22Rv1 (cell line): Measurements from ENCODE around the gene MATN4.

ENCODE experiments used
- H3K27ac ChIP-seq: fragments of 450-650 bp; 2 replicates; pipeline ENCODE4 v1.5.1; 2017
- CTCF ChIP-seq: fragments of 450-650 bp; IDR thresholded peaks from 2 replicates; pipeline ENCODE4 v1.5.1; 2017; ENCODE audit warnings: mild to moderate bottlenecking
- ZFX ChIP-seq: fragments of 450-650 bp; IDR thresholded peaks from 2 replicates; pipeline ENCODE4 v1.6.1; 2017; ENCODE audit warnings: antibody characterized with exemption, borderline replicate concordance

MATN4 gene

GRCh38 chr20:45344168-45344860 lies 36.2 kb upstream of the MATN4 start:
- TF ChIP-seq CTCF (no peak), ZFX (no peak)
- H3K27ac ChIP-seq = peak overlapping the region; percentile 84

- TF ChIP-seq ZFX (no peak), CTCF (no peak)
- peak overlapping the region; percentile 84 for H3K27ac ChIP-seq
These were observed 35.6 kb upstream of the MATN4 start for GRCh38 chr20:45343532-45344167.

DNA sequence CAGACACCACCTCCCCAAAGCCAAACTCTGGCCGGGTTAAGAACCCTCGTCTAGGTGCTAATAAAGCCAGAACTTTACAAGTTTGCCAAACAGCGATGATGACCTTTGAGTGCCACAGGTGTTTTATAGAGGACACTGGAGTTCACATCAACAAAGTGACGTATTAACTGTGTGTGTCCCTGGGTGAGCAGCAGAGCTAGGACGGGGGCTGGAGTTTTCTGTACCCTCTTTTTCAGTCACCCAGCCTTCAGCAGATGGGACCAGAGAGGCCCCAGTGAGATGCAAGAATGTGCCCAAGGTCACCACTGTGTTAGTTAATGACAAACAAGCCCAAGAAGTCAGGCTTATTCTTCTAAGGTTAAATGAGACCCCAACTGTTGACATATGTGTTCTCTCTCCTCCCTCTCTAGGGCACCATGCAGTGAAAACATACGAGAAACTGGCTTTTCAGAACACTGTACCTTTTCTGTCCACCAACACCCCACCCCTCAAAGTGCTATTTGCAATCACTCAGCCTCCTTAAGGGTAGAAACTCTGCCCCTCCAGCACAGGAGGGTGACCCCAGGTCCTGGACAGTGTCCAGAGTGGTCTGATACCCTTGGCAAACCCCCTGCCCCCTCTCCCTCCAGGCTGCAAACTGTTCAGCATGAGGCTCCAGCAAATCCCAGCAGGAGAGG lies 34.9 kb upstream of the MATN4 start:
- TF ChIP-seq CTCF = no peak
- no peak for TF ChIP-seq ZFX
- H3K27ac ChIP-seq = peak overlapping the region; percentile 84

DNA sequence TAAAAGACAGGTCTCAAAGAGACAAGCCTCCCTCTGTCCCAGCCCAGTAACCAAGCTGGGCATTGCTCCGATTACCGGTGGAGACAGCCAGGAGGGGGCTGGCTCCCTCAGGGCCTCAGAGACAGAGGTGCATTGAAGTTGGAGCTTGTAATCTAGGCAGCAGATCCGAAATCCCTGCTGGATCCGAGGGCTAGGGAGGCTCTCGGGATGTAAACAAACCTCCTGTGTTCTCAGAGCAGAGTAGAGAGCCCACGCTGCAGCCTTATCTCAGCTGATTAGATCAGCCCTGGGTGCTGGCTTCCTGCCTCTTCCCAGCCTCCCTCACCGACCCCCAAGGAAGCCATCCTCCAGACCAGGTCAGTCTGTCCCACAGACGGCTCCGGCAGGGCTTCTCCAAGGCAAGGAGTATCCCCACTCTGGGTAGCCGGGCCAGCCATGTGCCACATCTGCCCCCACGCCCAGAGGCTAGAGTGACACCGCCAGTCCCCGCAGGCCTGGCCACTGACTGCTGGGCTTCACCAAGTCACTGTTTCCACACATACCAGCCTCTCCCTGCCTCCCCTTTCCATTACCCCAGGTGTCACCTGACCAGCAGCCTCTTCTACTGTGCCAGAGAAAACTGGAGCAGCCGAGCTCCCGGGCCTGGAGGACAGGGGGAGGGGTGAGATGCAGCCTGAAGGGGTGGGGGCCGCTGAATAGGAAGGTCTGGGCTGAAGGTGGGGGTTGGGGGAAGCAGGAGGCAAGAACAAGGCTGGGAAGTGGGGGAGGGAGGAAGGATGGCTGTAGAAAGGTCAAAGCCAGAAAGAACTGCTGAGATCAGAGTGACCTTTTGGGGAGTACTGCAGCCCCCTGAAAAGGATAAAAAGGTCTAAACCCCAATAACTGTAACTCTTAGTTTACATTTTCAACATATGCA lies 34.1 kb upstream of the MATN4 start:
- TF ChIP-seq ZFX (no peak), CTCF (no peak)
- H3K27ac ChIP-seq = peak overlapping the region; percentile 84

DNA sequence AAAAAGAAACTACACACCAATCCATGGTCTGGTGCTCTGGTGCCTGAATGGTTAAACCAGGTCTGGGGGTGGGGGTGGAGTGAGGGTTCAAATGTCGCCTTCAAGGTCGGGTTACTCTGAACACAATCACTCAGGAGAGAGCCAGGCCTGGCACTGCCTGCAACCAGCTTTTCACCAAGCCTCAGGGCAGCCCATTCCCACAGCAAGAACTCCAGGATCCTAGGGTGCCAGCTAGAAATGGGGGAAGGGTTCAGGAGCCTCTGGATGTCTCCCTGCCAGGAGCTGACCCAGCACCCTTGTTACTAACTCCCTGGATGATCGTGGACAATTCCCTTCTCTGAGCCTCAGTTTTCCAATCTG lies 33.5 kb upstream of the MATN4 start:
- H3K27ac ChIP-seq = peak overlapping the region; percentile 84
- TF ChIP-seq ZFX = no peak
- TF ChIP-seq CTCF = no peak

GRCh38 chr20:45340951-45341350 lies 32.9 kb upstream of the MATN4 start:
- no peak for TF ChIP-seq ZFX
- TF ChIP-seq CTCF = no peak
- H3K27ac ChIP-seq = peak overlapping the region; percentile 84
